NCI-H146 treated with DMSO at 0.1 percent for 48 hours (cell line): Measurements from ENCODE around the gene OR8B4.
"Not testable (repeated sequence)": the region's sequence is repeated elsewhere in the genome, so short reads cannot be mapped to it uniquely, and the experiment has no call there.

Experiments
- DNase-seq: peaks from one replicate; lab custom pipeline; 2025; ENCODE audit not compliant: unreplicated experiment; lab: John Stamatoyannopoulos, UW

OR8B4 gene

DNA sequence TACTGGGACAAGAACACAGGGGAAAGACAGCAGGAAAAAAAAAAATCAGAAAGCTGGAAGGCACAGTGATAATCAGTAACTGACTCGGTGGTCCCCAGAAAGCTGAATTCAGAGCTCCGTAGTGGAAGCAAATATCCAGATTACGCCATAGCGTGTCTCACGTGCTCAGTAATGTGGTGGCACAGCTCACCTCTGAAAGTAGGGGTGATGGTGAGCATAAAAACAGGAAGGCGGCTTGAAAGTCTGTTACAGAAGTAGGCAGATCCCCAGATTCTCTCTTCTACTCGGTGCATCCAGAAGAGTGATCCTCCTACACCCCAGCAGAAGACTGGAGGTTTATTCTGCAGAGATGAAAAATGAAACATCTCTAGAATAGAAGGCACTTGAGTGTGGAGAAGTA lies 14.8 kb downstream of the OR8B4 start:
- DNase-seq, result no peak

DNA sequence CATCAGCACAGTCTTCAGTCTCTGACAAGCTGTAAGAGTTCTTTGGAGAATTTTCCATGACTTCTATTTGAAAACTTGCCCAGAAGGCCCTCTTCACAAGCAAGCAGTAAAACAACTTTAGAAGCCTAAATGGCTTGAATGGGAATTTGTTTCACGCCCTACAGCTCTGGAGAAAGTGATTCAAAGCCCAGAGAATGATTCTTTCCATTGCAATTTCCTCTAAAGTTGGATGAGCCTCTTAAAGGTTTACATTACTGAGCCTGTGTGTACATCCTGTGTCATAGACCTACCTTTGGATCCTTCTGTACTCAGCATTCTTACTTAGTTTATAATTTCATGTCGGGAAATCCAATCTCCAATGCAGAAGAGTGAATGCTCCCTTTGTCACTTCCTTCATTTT lies 19.1 kb downstream of the OR8B4 start:
- DNase-seq, result no peak

DNA sequence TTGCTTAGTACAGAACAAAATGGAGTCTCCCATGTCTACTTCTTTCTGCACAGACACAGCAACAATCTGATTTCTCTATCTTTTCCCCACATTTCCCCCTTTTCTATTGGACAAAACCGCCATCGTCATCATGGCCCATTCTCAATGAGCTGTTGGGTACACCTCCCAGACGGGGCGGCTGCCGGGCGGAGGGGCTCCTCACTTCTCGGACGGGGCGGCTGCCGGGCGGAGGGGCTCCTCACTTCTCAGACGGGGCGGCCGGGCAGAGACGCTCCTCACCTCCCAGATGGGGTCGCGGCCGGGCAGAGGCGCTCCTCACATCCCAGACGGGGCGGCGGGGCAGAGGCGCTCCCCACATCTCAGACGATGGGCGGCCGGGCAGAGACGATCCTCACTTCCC lies 21.5 kb downstream of the OR8B4 start:
- not testable (repeated sequence) for DNase-seq

DNA sequence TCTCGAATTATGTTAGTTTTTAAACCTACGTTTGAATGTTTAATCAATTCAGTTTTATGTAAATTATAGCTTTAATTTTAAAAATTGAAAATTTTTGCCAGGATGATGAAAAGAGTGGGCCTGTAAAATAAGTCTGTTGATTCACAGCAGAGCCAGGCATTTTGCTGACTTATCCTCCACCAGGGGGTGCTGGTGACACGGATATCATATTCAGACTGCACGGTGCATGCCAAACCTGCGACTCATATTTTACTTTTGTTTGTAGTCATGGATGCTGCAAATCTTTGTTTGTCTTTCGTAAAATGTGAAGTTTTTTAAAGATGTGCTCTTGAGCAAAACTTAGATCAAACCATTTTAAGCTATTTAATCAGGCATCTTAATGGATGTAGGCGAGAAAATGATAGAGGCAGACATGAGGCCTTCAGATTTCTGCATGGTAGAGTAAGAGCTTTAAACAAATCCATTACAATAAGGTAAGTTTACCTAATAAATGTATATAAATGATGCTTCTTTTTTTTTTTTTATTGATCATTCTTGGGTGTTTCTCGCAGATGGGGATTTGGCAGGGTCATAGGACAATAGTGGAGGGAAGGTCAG lies 22.2 kb downstream of the OR8B4 start:
- no peak for DNase-seq

DNA sequence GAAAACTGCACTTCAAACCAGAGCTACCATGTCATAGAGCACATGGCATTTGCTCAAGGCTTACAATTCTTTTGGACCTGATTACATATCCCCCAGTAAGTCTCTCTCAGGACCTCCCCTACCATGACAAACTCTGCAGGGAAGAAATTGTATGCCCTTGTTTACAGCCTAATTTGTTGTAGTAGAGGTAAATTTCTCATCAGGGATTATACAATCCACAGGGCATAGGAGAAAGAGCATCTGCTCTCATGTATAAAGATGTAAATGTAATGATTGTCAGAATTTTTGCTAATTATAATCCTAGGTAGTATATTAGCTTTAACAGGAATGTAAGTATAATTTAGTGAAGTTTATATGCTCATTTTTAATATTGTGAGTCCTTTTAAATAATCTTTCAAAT lies 25.7 kb downstream of the OR8B4 start, which contains the start of gene OR8B3:
OR8B3 (minus strand) TSS at position 101 of the 400 bp plus-strand sequence. CDS start 1,673 bp downstream, outside the sequence.
- no peak for DNase-seq

DNA sequence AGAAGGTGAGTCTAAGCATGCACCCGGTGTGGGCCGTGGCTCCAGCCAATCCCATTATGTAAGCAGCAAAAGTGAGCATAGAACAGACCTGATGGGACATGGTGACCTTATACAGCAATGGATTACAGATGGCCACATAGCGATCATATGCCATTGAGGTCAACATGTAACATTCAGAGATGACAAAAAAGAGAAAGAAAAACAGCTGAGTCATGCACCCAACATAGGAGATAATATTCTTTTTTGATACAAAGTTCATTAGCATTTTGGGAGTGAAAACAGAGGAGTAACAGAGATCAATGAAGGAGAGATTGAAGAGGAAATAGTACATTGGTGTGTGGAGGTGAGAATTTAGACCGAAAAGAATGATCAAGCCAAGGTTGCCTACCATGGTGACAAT lies 27.8 kb downstream of the OR8B4 start:
- not testable (repeated sequence) for DNase-seq

DNA sequence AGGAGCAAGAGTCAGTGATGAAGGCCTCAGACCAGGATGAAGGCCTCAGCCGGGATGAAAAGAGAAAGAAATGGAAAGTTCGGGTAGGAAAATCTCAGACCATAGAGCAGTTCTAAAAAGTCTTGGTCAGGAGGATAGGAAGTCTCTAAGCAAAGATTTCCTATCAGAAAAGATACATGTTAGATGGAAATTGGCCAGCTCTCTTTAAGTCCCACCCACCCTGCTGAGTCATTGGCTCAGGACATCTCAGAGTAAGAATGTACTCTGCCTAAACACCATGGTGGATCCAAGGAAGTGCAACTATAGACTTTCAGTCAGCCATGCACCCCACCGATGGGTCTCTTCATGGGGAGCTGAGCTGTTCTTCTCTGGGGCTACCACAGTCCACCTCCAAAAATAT lies 30.3 kb downstream of the OR8B4 start:
- no peak for DNase-seq

DNA sequence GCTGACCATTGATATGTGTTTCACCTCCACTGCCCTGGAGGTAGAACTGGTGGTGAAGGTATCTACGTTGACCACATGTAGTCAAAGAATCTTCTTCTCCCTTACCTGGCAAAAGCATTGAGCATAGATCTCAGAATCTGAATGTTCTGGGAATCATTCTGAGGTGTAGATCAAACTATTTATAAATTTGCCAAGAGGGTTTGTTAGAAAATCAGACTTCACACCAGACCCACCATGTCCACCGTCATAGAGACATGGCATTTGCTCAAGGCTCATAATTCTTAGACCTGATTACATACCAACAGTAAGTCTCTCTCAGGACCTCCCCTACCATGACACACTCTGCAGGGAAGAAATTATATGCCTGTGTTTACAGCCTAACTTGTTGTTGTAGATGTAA lies 40.3 kb downstream of the OR8B4 start, which contains the start of gene OR8B2:
OR8B2 (minus strand) TSS at position 101 of the 400 bp plus-strand sequence. CDS start 1,156 bp downstream, outside the sequence.
- no peak for DNase-seq

DNA sequence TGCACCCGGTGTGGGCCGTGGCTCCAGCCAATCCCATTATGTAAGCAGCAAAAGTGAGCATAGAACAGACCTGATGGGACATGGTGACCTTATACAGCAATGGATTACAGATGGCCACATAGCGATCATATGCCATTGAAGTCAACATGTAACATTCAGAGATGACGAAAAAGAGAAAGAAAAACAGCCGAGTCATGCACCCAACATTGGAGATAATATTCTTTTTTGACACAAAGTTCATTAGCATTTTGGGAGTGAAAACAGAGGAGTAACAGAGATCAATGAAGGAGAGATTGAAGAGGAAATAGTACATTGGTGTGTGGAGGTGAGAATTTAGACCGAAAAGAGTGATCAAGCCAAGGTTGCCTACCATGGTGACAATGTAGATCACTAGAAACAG lies 41.8 kb downstream of the OR8B4 start:
- not testable (repeated sequence) for DNase-seq

DNA sequence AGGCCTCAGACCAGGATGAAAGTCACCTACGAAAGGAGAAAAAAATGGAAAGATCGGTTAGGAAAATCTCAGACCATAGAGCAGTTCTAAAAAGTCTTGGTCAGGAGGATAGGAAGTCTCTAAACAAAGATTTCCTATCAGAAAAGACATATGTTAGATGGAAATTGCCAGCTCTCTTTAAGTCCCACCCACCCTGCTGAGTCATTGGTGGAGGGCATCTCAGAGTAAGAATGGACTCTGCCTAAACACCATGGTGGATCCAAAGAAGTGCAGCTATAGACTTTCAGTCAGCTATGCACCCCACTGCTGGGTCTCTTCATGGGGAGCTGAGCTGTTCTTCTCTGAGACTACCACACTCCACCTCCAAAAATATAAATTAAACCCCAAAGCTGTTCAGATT lies 44.1 kb downstream of the OR8B4 start:
- no peak for DNase-seq

DNA sequence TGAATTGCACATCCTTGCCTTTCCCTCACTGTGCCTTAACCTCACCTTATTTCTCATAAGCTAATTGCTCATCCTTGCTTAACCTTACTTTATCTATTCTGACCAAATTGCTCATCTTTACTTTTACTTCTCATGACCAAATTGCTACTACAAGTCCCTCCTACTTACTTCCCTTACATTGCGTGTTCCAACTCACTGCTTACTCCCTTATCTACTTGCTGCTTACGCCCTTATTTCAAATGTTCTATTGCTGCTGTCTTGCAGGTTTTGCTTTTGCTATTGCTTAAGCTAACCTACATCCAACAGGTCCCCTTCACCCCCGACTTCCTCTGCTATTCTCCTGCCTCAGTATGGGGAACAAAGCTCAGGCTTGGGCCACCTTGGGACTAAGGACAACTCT lies 48.4 kb downstream of the OR8B4 start:
- DNase-seq, result no peak
